Choroid plexus epithelial cell (primary cell): ENCODE data around the gene SLC11A1.

Source experiments
- DNase-seq: peaks from one replicate; pipeline ENCODE4 v3.0.0-alpha.2; 2010; ENCODE audit warnings: low read depth
- H3K4me3 ChIP-seq: 2 replicates; pipeline ENCODE4 v1.5.1; 2011; ENCODE audit warnings: low read depth, mild to moderate bottlenecking, control low read depth, low read length, moderate library complexity
- TF ChIP-seq, protein P1 (sequence below): conservative IDR thresholded peaks from 2 replicates; pipeline ENCODE4 v1.5.1; 2011; ENCODE audit warnings: low read depth, mild to moderate bottlenecking, control low read depth, inconsistent platforms, low read length, moderate library complexity

Gene SLC11A1

DNA sequence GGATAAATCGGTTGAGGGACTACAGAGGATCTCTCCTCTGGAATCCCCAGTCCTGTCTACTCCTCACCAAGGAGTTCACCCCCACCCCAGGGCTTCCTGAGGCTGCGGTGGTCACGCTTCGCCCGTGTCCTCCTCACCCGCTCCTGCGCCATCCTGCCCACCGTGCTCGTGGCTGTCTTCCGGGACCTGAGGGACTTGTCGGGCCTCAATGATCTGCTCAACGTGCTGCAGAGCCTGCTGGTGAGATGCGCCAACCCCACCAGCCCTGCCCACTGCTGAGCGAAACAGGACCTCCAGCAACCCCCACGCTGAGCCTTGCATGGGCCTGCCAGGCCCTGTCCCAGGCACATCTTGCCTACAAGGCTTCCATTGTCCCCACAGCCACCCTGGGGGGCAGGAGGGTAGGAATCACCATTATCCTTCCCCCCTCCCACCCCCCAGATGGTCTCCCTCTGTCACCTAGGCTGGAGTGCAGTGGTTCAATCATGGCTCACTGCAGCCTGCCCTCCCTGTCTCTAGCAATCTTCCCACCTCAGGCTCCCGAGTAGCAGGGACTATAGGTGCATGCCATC is 10.9 kb downstream of the SLC11A1 start:
- TF ChIP-seq, protein P1, sequence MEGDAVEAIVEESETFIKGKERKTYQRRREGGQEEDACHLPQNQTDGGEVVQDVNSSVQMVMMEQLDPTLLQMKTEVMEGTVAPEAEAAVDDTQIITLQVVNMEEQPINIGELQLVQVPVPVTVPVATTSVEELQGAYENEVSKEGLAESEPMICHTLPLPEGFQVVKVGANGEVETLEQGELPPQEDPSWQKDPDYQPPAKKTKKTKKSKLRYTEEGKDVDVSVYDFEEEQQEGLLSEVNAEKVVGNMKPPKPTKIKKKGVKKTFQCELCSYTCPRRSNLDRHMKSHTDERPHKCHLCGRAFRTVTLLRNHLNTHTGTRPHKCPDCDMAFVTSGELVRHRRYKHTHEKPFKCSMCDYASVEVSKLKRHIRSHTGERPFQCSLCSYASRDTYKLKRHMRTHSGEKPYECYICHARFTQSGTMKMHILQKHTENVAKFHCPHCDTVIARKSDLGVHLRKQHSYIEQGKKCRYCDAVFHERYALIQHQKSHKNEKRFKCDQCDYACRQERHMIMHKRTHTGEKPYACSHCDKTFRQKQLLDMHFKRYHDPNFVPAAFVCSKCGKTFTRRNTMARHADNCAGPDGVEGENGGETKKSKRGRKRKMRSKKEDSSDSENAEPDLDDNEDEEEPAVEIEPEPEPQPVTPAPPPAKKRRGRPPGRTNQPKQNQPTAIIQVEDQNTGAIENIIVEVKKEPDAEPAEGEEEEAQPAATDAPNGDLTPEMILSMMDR = no peak
- no peak for DNase-seq
- no peak overlapping the region for H3K4me3 ChIP-seq

DNA sequence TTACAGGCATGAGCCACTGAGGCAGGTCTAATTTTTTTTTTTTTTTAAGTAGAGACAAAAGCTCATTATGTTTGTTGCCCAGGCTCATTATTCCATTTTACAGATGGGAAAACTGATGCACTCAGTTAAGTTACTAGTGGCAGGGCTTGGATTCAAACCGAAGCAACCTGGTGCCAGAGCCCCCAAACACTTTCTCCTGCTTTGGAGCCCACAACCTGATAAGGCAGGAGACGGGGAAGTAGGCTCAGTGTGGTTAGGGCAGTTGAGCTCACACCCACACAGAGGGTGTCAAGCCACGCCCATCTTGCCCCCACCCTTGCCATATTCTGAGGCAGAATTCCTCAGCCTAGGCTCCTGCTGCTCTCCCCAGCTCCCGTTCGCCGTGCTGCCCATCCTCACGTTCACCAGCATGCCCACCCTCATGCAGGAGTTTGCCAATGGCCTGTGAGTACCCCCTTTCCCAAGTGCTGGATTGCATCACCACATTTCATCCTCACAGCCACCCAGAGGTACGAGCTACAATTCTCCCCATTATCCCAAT is 11.7 kb downstream of the SLC11A1 start:
- no peak overlapping the region for H3K4me3 ChIP-seq
- TF ChIP-seq, protein P1 = no peak
- no peak for DNase-seq

DNA sequence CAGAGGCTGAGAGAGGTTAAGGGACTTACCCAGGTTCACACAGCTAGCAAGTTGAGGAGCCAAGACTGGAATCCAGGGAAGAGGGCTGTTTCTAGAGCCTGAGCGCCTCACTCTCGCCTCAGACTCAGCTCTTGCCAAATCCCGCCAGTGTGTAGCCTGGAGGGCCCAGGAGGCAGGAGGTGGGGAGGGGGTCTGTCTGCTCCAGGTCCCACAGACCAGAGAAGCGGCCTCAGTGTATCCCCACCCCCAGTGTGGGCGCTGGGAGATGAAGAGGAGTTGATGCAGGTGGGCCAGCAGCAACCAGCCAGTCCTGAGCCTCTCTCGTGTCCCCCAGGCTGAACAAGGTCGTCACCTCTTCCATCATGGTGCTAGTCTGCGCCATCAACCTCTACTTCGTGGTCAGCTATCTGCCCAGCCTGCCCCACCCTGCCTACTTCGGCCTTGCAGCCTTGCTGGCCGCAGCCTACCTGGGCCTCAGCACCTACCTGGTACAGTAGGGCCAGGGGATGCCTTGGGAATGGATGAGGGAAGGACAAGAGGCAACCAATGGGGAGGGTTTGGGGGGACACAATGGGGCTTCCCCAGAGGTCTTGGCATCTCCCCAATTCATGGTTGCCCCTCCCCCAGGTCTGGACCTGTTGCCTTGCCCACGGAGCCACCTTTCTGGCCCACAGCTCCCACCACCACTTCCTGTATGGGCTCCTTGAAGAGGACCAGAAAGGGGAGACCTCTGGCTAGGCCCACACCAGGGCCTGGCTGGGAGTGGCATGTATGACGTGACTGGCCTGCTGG is 12.4 kb downstream of the SLC11A1 start:
- H3K4me3 ChIP-seq = no peak overlapping the region
- DNase-seq = peak; percentile 31
- TF ChIP-seq, protein P1 = no peak

DNA sequence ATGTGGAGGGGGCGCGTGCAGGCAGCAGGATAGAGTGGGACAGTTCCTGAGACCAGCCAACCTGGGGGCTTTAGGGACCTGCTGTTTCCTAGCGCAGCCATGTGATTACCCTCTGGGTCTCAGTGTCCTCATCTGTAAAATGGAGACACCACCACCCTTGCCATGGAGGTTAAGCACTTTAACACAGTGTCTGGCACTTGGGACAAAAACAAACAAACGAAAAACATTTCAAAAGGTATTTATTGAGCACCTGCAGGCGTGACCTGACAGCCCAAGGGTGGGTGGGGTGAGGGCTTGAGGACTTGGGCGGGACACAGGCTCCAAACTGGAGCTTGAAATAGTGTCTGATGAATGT is 13.0 kb downstream of the SLC11A1 start:
- DNase-seq = no peak
- TF ChIP-seq, protein P1 = no peak
- H3K4me3 ChIP-seq = no peak overlapping the region

DNA sequence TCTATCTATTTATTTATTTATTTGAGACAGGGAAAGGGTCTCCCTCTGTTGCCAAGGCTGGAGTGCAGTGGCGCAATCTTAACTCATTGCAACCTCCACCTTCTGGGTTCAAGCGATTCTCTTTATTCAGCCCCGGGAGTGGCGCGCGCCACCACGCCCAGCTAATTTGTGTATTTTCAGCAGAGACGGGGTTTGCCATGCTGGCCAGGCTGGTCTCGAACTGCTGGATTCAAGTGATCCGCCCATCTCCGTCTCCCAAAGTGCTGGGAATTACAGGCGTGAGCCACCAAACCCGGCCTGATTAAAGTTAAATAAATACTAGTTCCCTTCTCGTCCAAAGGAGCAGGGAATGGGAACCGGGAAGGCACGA is 13.4 kb downstream of the SLC11A1 start:
- H3K4me3 ChIP-seq = peak overlapping the region; percentile 82
- TF ChIP-seq, protein P1 = no peak
- no peak for DNase-seq

DNA sequence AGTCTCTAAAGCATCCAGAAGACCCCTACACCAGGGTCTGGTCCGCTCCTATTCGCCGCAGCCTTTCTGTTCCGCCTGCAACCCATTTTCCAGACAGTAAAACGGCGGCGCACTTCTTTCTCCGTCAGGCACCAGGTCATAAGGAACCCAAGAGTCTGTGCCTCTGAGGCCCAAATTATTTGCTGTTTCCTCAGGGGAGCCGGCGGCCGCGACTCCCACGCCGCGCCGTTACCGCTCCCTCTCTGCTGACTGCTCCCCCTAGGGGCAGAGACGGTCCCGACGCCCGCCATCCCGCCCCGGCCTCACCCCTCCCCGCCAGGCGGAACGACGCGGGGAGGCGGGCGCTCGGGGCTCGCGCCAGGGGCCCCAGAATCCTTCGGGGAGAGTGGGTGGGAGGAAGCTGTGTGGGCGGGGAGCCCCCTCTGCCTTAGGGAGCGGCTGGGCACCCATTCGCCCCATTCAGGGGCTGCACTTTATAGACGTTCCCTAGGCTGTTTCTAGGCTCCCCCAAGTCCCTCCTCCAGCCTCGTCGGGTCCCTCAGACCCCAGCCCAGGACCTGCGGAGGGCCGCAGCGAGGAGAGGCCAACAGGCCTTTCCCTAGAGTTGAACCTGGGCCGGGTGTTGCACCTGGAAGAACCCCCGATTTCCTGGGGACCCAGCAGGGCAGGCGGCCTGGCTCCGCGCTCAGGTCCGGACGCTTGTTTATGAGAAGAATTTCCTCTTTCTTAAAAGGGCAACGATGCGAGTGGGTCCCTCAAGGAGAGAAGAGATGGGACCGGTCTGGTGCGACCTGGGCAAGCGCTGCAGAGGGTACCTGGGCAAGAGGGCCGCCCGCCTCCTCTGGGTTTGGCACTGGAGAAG is 14.0 kb downstream of the SLC11A1 start:
- peak; percentile 99 for DNase-seq
- H3K4me3 ChIP-seq = peak overlapping the region; percentile 82
- TF ChIP-seq, protein P1 = peak; percentile 72
